HCT116 (cell line): ENCODE data around the gene CDH26. TPM values are rescaled to one million over a fixed set of nuclear protein-coding genes. Genes with fewer than 3 reads are reported as not detected.

Experiments
- ATAC-seq: fragments of 200-7000 bp; cut with Tn5 transposase; 2 replicates; pipeline ENCODE4 v1.9.1; 2020; ENCODE audit warnings: mild to moderate bottlenecking, moderate library complexity
- BruUV-seq: library from RNA; stranded (reverse); fragments of 400-500 nt; replicated peaks from 2 replicates; lab custom pipeline; 2021; lab: Mats Ljungman, UMichigan
- CTCF ChIA-PET: fragments of 300-600 bp; sonication (Branson Sonifier 250); formaldehyde crosslinking; loops from one replicate; lab custom pipeline; 2021; ENCODE audit warnings: antibody characterized with exemption; lab: Charles Lee
- POLR2A ChIA-PET: fragments of 300-600, 350-600 bp; sonication (Branson Sonifier 250); formaldehyde crosslinking; loops from one replicate; lab custom pipeline; 2021; ENCODE audit warnings: antibody characterized with exemption; lab: Charles Lee
- RAD21 ChIA-PET, 2 experiments: fragments of 300-600 bp; sonication (Branson Sonifier 250); formaldehyde crosslinking; loops; one replicate each; lab custom pipeline; 2023; ENCODE audit warnings: low total read pairs in 2 of 2; ENCODE audit not compliant: uncharacterized antibody in 2 of 2, unreplicated experiment in 2 of 2, low non-redundant PET in 1 of 2; lab: Charles Lee
- DNase-seq: peaks from one replicate; pipeline ENCODE4 v3.0.0-alpha.2; 2010; ENCODE audit warnings: low read depth, low spot score
- H2AFZ ChIP-seq: fragments of 200-600 bp; shearing (Covaris generic), sonication (generic); 2 replicates; pipeline ENCODE4 v1.6.1; 2017; ENCODE audit warnings: low read depth, mixed run types, mixed read lengths, antibody characterized with exemption, low read length; ENCODE audit not compliant: poor library complexity, severe bottlenecking
- H3K27ac ChIP-seq: 2 replicates; pipeline ENCODE4 v1.5.1; 2012; ENCODE audit warnings: low read depth, low read length
- H3K27me3 ChIP-seq: fragments of 200-600 bp; sonication (generic); 2 replicates; pipeline ENCODE4 v1.6.1; 2016; ENCODE audit warnings: mixed run types, low read length, mixed read lengths; ENCODE audit not compliant: insufficient read depth
- H3K36me3 ChIP-seq, 2 experiments: fragments of 200-500 bp in 1 of 2; fragments of 200-600 bp in 1 of 2; sonication (Bioruptor generic) in 1 of 2; sonication (generic) in 1 of 2; 2 replicates each; pipeline versions ENCODE4 v1.5.1 to v1.6.1; 2014 to 2016; ENCODE audit warnings: low read length in 2 of 2, inconsistent platforms in 1 of 2, mixed read lengths in 1 of 2, mixed run types in 1 of 2; ENCODE audit not compliant: insufficient read depth in 2 of 2, control insufficient read depth in 1 of 2
- H3K4me1 ChIP-seq, 2 experiments: fragments of 200-600 bp in 1 of 2; sonication (generic) in 1 of 2; 2 replicates each; pipeline versions ENCODE4 v1.5.1 to v1.6.1; 2012 to 2017; ENCODE audit warnings: low read length in 2 of 2, inconsistent platforms in 1 of 2, mild to moderate bottlenecking in 1 of 2, mixed read lengths in 1 of 2, mixed run types in 1 of 2, moderate library complexity in 1 of 2; ENCODE audit not compliant: insufficient read depth in 2 of 2, control insufficient read depth in 1 of 2
- H3K4me2 ChIP-seq: fragments of 200-600 bp; sonication (generic); 2 replicates; pipeline ENCODE4 v1.6.1; 2017; ENCODE audit warnings: mixed run types, low read length, mixed read lengths
- H3K4me3 ChIP-seq, 2 experiments: fragments of 200-600 bp in 1 of 2; sonication (generic) in 1 of 2; replicated peaks in 1 of 2; 2 replicates each; pipeline ENCODE4 v1.5.1; 2011 to 2016; ENCODE audit warnings: low read length in 2 of 2, control low read depth in 1 of 2, low read depth in 1 of 2, mild to moderate bottlenecking in 1 of 2, mixed read lengths in 1 of 2, mixed run types in 1 of 2
- H3K79me2 ChIP-seq: fragments of 200-600 bp; sonication (generic); 2 replicates; pipeline ENCODE4 v1.6.1; 2017; ENCODE audit warnings: mild to moderate bottlenecking, mixed run types, low read length, moderate library complexity, mixed read lengths; ENCODE audit not compliant: insufficient read depth
- H3K9ac ChIP-seq: fragments of 200-600 bp; sonication (generic); 2 replicates; pipeline ENCODE4 v1.6.1; 2016; ENCODE audit warnings: low read length, mixed read lengths
- H3K9me2 ChIP-seq: fragments of 200-600 bp; sonication (generic), shearing (Covaris generic); 2 replicates; pipeline ENCODE4 v1.6.1; 2017; ENCODE audit warnings: mixed run types, mild to moderate bottlenecking, moderate library complexity; ENCODE audit not compliant: insufficient read depth
- H3K9me3 ChIP-seq, 2 experiments: fragments of 200-500 bp in 1 of 2; fragments of 200-600 bp in 1 of 2; sonication (Bioruptor generic) in 1 of 2; sonication (generic) in 1 of 2; 2 replicates each; pipeline ENCODE4 v1.6.1; 2014 to 2017; ENCODE audit warnings: low read length in 2 of 2, mixed read lengths in 2 of 2, inconsistent platforms in 1 of 2, low read depth in 1 of 2, mild to moderate bottlenecking in 1 of 2, mixed run types in 1 of 2, moderate library complexity in 1 of 2; ENCODE audit not compliant: control insufficient read depth in 1 of 2, insufficient read depth in 1 of 2
- H4K20me1 ChIP-seq: fragments of 200-600 bp; sonication (generic), shearing (Covaris generic); 2 replicates; pipeline ENCODE4 v1.6.1; 2017; ENCODE audit warnings: mixed run types, mild to moderate bottlenecking, moderate library complexity; ENCODE audit not compliant: insufficient read depth
- CEBPB ChIP-seq: IDR thresholded peaks from 2 replicates; pipeline ENCODE4 v1.6.1; 2012; ENCODE audit warnings: low read depth
- EGR1 ChIP-seq: IDR thresholded peaks from 2 replicates; pipeline ENCODE4 v1.6.1; 2012; ENCODE audit warnings: low read depth
- EZH2 ChIP-seq: fragments of 200-600 bp; sonication (generic); IDR thresholded peaks from 2 replicates; pipeline ENCODE4 v1.6.1; 2017; ENCODE audit warnings: antibody characterized with exemption, mixed run types
- POLR2AphosphoS5 ChIP-seq: IDR thresholded peaks from 2 replicates; pipeline ENCODE4 v1.6.1; 2011; ENCODE audit warnings: mild to moderate bottlenecking, low read depth, low read length, moderate library complexity
- SIN3A ChIP-seq: IDR thresholded peaks from 2 replicates; pipeline ENCODE4 v1.6.1; 2012; ENCODE audit warnings: low read depth
- YY1 ChIP-seq: IDR thresholded peaks from 2 replicates; pipeline ENCODE4 v1.6.1; 2011; ENCODE audit warnings: low read length, low read depth, moderate library complexity, mild to moderate bottlenecking; ENCODE audit not compliant: insufficient replicate concordance; ENCODE audit errors: extremely low read depth
- intact Hi-C: fragments of 100-400 bp; cut with micrococcal nuclease; formaldehyde crosslinking; loops from 2 replicates; pipeline ENCODE4 v1.10.0; 2022
- total RNA-seq: library from RNA; stranded (reverse); gene quantifications from one replicate; pipeline ENCODE4 v1.2.1, GENCODE V29; 2021; ENCODE audit not compliant: unreplicated experiment
- TF ChIP-seq, protein P1 (sequence below), 3 experiments: fragments of 200-600 bp in 1 of 3; sonication (generic) in 1 of 3; IDR thresholded peaks in 2 of 3; conservative IDR thresholded peaks in 1 of 3; 2 replicates each; pipeline ENCODE4 v1.5.1; 2012 to 2017; ENCODE audit warnings: low read depth in 2 of 3, low read length in 2 of 3, antibody characterized with exemption in 1 of 3, borderline replicate concordance in 1 of 3, control low read depth in 1 of 3, mild to moderate bottlenecking in 1 of 3, mixed read lengths in 1 of 3, mixed run types in 1 of 3, moderate library complexity in 1 of 3; ENCODE audit not compliant: insufficient read depth in 1 of 3

Gene CDH26
- total RNA-seq, 1 experiment from 2014 or later: 0.34 TPM

DNA sequence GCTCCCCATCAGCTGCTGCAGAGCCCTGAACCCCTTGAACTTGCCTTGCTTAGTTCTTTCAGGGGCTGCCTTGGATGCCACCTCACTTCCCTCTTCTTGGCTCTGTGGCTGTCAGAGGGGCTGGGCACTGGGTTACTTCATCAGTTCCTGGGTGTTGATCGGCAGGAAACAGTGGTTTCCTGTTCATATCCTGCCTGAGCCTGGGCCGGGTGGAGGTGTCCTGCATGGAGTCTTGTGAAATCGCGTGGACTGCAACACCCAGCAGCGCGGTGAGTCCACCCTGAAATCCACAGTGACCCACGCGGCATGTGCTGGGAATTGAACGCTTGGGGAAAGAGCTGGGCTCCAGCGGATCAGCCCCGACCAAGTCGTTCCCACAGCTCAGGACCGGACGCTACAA lies 97.5 kb downstream of the CDH26 start:
- H3K4me2 ChIP-seq: no peak overlapping the region

More for the DNA sequence above, 97.5 kb downstream of the CDH26 start:
- Histone ChIP-seq H3K27ac (no peak overlapping the region), H3K9me2 (no peaks in the 10 kb centered on the region), H2AFZ (no peak overlapping the region), H4K20me1 (no peaks in the 10 kb centered on the region), H3K9ac (no peak overlapping the region), H3K79me2 (no peaks in the 10 kb centered on the region), H3K36me3 (no peaks in the 10 kb centered on the region), H3K4me1 (no peaks in the 10 kb centered on the region), H3K4me3 (no peak overlapping the region), H3K9me3 (no peaks in the 10 kb centered on the region), H3K27me3 (peaks cover 27% of the 10 kb centered on the region)
- no TSS peak for BruUV-seq
- ATAC-seq (no peak), DNase-seq (no peak)
- RAD21 ChIA-PET: no interaction called here
- TF ChIP-seq EZH2: no peak
- no peak for TF ChIP-seq YY1
- no peak for TF ChIP-seq POLR2AphosphoS5
- no peak for TF ChIP-seq CEBPB
- no peak for TF ChIP-seq SIN3A
- no peak for TF ChIP-seq EGR1
- TF ChIP-seq, protein P1, sequence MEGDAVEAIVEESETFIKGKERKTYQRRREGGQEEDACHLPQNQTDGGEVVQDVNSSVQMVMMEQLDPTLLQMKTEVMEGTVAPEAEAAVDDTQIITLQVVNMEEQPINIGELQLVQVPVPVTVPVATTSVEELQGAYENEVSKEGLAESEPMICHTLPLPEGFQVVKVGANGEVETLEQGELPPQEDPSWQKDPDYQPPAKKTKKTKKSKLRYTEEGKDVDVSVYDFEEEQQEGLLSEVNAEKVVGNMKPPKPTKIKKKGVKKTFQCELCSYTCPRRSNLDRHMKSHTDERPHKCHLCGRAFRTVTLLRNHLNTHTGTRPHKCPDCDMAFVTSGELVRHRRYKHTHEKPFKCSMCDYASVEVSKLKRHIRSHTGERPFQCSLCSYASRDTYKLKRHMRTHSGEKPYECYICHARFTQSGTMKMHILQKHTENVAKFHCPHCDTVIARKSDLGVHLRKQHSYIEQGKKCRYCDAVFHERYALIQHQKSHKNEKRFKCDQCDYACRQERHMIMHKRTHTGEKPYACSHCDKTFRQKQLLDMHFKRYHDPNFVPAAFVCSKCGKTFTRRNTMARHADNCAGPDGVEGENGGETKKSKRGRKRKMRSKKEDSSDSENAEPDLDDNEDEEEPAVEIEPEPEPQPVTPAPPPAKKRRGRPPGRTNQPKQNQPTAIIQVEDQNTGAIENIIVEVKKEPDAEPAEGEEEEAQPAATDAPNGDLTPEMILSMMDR (IDR thresholded peaks at IDR 0.05 in 2 of 3, conservative IDR thresholded peaks at IDR 0.05 in 1 of 3; ENCODE audit: borderline replicate concordance in 1 of 3, insufficient read depth in 1 of 3, low read depth in 2 of 3, low read length in 2 of 3): no peak
- POLR2A ChIA-PET: no interaction called here
- intact Hi-C loops: loop anchor here (5.0 kb wide), 1 partner anchor 1842 kb away; no protein-coding TSS in a partner anchor
- CTCF ChIA-PET: no interaction called here
